ENCODE results near the gene NEURL1B. TPM values are rescaled to one million over a fixed set of nuclear protein-coding genes. Genes with fewer than 3 reads are reported as not detected.
"Not testable (repeated sequence)": the region's sequence is repeated elsewhere in the genome, so short reads cannot be mapped to it uniquely, and the experiment has no call there.

The NEURL1B gene
- total RNA-seq, 4 donors from 2014 or later, result 8.2 to 29.9 (median 10.9) TPM

DNA sequence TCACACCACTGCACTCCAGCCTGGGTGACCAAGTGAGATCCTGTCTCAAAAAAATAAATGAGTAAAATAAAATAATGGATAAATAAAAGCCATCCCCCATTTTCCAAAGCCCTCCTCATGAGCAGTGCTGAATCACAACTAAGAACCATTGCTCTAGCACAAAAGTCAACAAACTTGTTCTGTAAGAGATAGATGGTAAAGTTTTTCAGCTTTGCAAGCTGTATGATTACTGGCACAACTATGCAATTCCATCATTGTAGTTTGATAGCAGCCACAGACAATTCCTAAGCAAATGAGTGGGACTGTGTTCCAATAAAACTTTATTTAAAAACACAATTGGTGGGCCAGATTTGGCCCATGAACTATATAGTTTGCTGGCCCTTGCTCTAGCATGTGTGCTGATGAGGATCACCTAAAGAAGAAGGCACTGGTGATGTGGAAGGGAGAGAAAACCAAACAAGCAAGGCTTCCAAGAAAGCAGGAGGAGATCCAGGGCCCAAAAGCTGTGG lies 64.6 kb downstream of the NEURL1B start:
- no peak overlapping the region for H3K4me3 ChIP-seq (replicated peaks in 1 of 3)
- DNase-seq, result no peak
- H3K9me3 ChIP-seq, result no peaks in the 10 kb centered on the region
- no peak overlapping the region for H3K27ac ChIP-seq
- TF ChIP-seq, protein P1, sequence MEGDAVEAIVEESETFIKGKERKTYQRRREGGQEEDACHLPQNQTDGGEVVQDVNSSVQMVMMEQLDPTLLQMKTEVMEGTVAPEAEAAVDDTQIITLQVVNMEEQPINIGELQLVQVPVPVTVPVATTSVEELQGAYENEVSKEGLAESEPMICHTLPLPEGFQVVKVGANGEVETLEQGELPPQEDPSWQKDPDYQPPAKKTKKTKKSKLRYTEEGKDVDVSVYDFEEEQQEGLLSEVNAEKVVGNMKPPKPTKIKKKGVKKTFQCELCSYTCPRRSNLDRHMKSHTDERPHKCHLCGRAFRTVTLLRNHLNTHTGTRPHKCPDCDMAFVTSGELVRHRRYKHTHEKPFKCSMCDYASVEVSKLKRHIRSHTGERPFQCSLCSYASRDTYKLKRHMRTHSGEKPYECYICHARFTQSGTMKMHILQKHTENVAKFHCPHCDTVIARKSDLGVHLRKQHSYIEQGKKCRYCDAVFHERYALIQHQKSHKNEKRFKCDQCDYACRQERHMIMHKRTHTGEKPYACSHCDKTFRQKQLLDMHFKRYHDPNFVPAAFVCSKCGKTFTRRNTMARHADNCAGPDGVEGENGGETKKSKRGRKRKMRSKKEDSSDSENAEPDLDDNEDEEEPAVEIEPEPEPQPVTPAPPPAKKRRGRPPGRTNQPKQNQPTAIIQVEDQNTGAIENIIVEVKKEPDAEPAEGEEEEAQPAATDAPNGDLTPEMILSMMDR (IDR thresholded peaks at IDR 0.05), result no peak
- no peaks in the 10 kb centered on the region for H3K27me3 ChIP-seq
- intact Hi-C loops (cut with DNase I), result no loop called here
- peaks cover 0 to 4% of the 10 kb centered on the region in 2 donors for H3K4me1 ChIP-seq
- no peaks in the 10 kb centered on the region for H3K36me3 ChIP-seq

DNA sequence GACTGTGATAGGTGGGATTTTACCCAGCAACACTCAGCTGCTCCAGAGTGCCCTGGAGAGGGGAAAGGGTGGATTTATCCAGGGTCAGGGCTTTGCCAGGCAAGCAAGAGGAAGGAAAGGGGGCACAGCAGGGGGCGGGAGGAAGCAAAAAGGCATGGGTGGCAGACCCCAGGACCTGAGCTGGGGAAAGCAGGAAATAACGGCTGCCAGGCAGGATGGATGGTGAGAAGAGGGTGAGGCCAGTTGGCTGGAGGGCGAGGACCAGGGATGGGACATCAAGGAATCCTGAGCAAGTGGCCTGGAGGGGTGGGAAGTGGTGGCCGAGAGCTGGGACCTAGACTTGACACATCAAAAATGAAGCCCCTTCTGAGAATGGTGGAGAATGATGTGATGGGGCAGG lies 65.7 kb downstream of the NEURL1B start:
- intact Hi-C loops (cut with DNase I), result no loop called here
- WGBS, 2 donors, result 54 to 56% methylated on average over 4 of the region's 4 CpGs
- DNase-seq, result no peak

DNA sequence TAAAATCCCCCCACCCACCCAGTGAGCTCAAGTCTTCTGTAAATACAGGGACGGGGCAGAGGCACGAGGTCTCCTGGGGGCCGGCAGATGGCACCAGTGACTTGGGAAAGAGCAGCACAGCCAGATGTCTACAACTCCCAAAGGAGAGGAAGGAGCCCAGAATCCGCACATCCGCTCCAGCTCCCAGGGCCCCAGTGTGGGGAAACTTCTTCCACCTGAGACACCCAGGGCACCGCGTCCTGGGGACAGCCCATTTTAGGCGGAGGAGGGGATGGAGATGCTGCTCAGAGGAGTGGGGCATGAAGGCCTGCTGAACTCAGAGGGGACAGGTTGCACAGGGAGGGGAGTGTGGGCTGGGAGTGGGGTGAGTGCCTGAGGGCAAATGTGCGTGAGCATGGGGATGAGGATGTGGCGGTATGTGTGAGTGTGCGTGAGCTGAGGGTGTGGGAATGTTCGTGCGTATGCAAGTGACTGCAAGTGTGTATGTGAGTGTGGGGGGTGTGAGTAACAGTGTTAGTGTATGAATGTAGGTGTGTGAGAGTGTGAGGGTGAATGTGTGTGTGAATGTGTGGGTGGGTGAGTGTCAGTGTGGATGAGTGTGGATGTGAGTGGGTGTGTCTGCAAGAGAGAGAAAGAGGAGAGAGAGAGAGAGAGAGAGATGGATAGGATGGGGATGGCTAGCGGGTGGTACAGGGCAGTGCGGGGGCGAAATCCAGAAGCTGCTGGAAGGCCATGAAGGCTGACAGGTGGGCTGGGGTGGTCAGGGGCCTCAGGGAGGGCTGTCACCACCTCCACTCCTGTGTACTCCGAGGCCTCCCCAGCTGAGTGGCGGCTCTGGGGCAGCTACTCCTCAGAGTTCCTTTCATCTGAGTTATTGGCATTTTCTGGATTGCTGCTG lies 66.5 kb downstream of the NEURL1B start:
- no peak for TF ChIP-seq POLR2A (IDR thresholded peaks at IDR 0.05)
- TF ChIP-seq, protein P1 (IDR thresholded peaks at IDR 0.05), result peak in 1 of 6 experiments; percentile 40
- H3K36me3 ChIP-seq, result no peaks in the 10 kb centered on the region
- intact Hi-C loops (cut with DNase I), result no loop called here
- H3K27ac ChIP-seq, result no peak overlapping the region
- DNase-seq, result peak; percentile 37 to 39
- H3K4me1 ChIP-seq, result no peaks in the 10 kb centered on the region
- no peaks in the 10 kb centered on the region for H3K9me3 ChIP-seq
- H3K27me3 ChIP-seq, result no peaks in the 10 kb centered on the region
- no peak overlapping the region for H3K4me3 ChIP-seq (replicated peaks in 1 of 3)
- 53 to 55% methylated on average over 16 to 18 of the region's 18 CpGs for WGBS, 2 donors

More for the DNA sequence above, 65.7 kb downstream of the NEURL1B start:
- TF ChIP-seq POLR2A (IDR thresholded peaks at IDR 0.05), result no peak
- TF ChIP-seq, protein P1 (IDR thresholded peaks at IDR 0.05), result no peak
- H3K4me3 ChIP-seq (replicated peaks in 1 of 3), result no peak overlapping the region
- H3K36me3 ChIP-seq, result no peaks in the 10 kb centered on the region
- H3K27ac ChIP-seq, result no peak overlapping the region
- H3K4me1 ChIP-seq, result no peaks in the 10 kb centered on the region
- H3K27me3 ChIP-seq, result no peaks in the 10 kb centered on the region
- H3K9me3 ChIP-seq, result no peaks in the 10 kb centered on the region

DNA sequence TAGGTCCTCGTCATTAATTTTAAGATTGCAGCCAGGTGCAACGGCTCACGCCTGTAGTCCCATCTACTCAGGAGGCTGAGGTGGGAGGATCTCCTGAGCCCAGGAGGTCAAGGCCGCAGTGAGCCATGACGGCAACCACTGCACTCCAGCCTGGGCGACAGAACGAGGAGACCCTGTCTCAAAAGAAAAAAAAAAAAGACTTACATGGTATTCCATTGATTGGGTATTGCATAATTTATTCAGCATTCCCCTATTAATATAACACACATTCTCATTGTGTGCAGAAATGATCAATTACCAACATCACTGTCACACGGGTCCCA lies 67.1 kb downstream of the NEURL1B start:
- Histone ChIP-seq H3K9me3 (no peaks in the 10 kb centered on the region), H3K4me1 (peaks cover 2 to 4% of the 10 kb centered on the region in 2 donors), H3K36me3 (no peaks in the 10 kb centered on the region), H3K27me3 (no peaks in the 10 kb centered on the region), H3K27ac (no peak overlapping the region), H3K4me3 (replicated peaks in 1 of 3) (no peak overlapping the region)
- intact Hi-C loops (cut with DNase I), result no loop called here
- DNase-seq, result no peak
- WGBS, 2 donors, result 67 to 79% methylated on average over 8 of the region's 8 CpGs
- TF ChIP-seq, protein P1 (IDR thresholded peaks at IDR 0.05), result no peak
- TF ChIP-seq POLR2A (IDR thresholded peaks at IDR 0.05), result no peak

DNA sequence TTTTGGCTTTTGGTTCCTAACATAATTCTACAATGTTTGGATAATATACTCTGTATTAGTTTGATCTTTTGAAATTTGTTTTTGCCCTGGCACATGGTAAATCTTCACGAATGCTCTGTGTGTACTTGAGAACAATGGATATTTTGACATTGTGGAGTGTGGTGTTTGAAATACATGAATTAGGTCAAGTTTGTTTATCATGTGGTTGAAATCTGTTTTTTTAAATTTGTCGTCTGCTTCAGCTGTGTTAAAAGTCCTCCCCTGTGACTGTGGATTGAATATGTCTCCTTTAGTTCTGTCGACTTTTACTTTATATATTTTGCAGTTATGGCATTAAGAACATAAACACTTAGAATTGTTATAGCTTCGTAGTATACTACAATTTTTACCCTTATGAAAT lies 69.6 kb downstream of the NEURL1B start:
- intact Hi-C loops (cut with DNase I), result no loop called here
- no peaks in the 10 kb centered on the region for H3K9me3 ChIP-seq
- peaks cover 6 to 28% of the 10 kb centered on the region in 2 donors for H3K4me1 ChIP-seq
- no peak for TF ChIP-seq POLR2A (IDR thresholded peaks at IDR 0.05)
- TF ChIP-seq, protein P1 (IDR thresholded peaks at IDR 0.05), result no peak
- no peak overlapping the region for H3K4me3 ChIP-seq (replicated peaks in 1 of 3)
- H3K27me3 ChIP-seq, result no peaks in the 10 kb centered on the region
- H3K36me3 ChIP-seq, result no peaks in the 10 kb centered on the region
- WGBS, 2 donors, result 60 to 63% methylated on average over 4 of the region's 4 CpGs
- no peak overlapping the region for H3K27ac ChIP-seq
- DNase-seq, result no peak

DNA sequence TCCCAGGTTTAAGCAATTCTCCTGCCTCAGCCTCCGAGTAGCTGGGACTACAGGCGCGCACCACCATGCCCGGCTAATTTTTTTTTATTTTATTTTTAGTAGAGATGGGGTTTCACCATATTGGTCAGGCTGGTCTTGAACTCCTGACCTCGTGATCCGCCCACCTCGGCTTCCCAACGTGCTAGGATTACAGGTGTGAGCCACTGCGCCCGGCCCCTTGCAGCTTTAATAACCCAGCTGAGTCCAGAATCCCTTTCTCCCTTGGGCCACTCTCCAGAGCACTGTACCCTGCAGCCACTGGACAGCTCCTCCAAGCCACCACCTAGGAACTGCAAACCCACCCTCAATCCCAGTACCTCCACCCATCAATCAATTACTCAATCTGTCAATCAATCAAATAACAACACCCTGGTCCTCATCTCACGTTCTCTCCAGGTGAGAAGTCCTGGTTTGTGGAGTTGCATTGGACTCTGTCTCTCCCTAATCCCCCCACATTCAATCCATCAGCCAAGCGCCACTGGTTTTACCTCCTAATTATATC lies 70.3 kb downstream of the NEURL1B start:
- DNase-seq; intact Hi-C loops (cut with DNase I); H3K27ac ChIP-seq; H3K27me3 ChIP-seq; H3K36me3 ChIP-seq; H3K4me3 ChIP-seq (replicated peaks in 1 of 3); H3K9me3 ChIP-seq: not testable (repeated sequence)
- 75 to 84% methylated on average over 12 of the region's 12 CpGs for WGBS, 2 donors
- H3K4me1 ChIP-seq, result peaks cover 6 to 28% of the 10 kb centered on the region in 2 donors
